ENCODE results near the gene NDUFAF5. TPM values are rescaled to one million over a fixed set of nuclear protein-coding genes. Genes with fewer than 3 reads are reported as not detected.

The NDUFAF5 gene
- total and polyA plus RNA-seq, 8 donors: 6.6 to 21.9 (median 9.9) TPM

GRCh38 chr20:13816757-13817156 lies 31.9 kb downstream of the NDUFAF5 start:
- Histone ChIP-seq H3K9me3 (no peaks in the 10 kb centered on the region), H3K36me3 (peaks cover 0 to 27% (median 10%) of the 10 kb centered on the region in 3 donors), H3K27me3 (no peaks in the 10 kb centered on the region), H3K4me3 (no peak overlapping the region), H3K27ac (no peak overlapping the region), H3K4me1 (peaks cover 0 to 4% (median 2%) of the 10 kb centered on the region in 3 donors)
- DNase-seq: no peak
- intact Hi-C loops (cut with DNase I): no loop called here
- no peak for TF ChIP-seq CTCF (IDR thresholded peaks at IDR 0.05)
- no peak for ATAC-seq
- 68 to 78% methylated on average over 3 of the region's 3 CpGs for WGBS, 2 donors
- no peak for FAIRE-seq

GRCh38 chr20:13817342-13817741 lies 32.5 kb downstream of the NDUFAF5 start:
- Histone ChIP-seq H3K4me1 (peaks cover 0 to 4% (median 2%) of the 10 kb centered on the region in 3 donors), H3K27me3 (no peaks in the 10 kb centered on the region), H3K27ac (no peak overlapping the region), H3K4me3 (no peak overlapping the region), H3K9me3 (no peaks in the 10 kb centered on the region), H3K36me3 (peaks cover 0 to 24% (median 5%) of the 10 kb centered on the region in 3 donors)
- intact Hi-C loops (cut with DNase I): no loop called here
- no peak for TF ChIP-seq CTCF (IDR thresholded peaks at IDR 0.05)
- FAIRE-seq (no peak), ATAC-seq (no peak), DNase-seq (no peak)

GRCh38 chr20:13819885-13820645 lies 35.2 kb downstream of the NDUFAF5 start:
- peaks cover 0 to 4% (median 2%) of the 10 kb centered on the region in 3 donors for H3K4me1 ChIP-seq
- no peaks in the 10 kb centered on the region for H3K9me3 ChIP-seq
- 17 to 18% methylated on average over 5 of the region's 5 CpGs for WGBS, 2 donors
- FAIRE-seq (no peak), DNase-seq (peak in 5 of 6 donors; percentile 36 to 57 (median 52)), ATAC-seq (peak; percentile 85 to 95 (median 92))
- H3K36me3 ChIP-seq: peaks cover 0 to 15% (median 0%) of the 10 kb centered on the region in 3 donors
- no peak overlapping the region for H3K4me3 ChIP-seq
- no peaks in the 10 kb centered on the region for H3K27me3 ChIP-seq
- intact Hi-C loops (cut with DNase I): no loop called here
- peak overlapping the region in 2 of 4 donors; percentile 23 to 46 for H3K27ac ChIP-seq
- TF ChIP-seq CTCF (IDR thresholded peaks at IDR 0.05): peak; percentile 34 to 74 (median 53)

GRCh38 chr20:13821876-13822275 lies 37.0 kb downstream of the NDUFAF5 start:
- Histone ChIP-seq H3K4me3 (no peak overlapping the region), H3K27me3 (no peaks in the 10 kb centered on the region), H3K9me3 (no peaks in the 10 kb centered on the region), H3K36me3 (peaks cover 0 to 10% (median 0%) of the 10 kb centered on the region in 3 donors), H3K4me1 (peaks cover 0 to 4% (median 2%) of the 10 kb centered on the region in 3 donors), H3K27ac (no peak overlapping the region)
- ATAC-seq (peak in 2 of 4 donors; percentile 9 to 27), DNase-seq (no peak), FAIRE-seq (no peak)
- 79 to 83% methylated on average over 7 of the region's 7 CpGs for WGBS, 2 donors
- no peak for TF ChIP-seq CTCF (IDR thresholded peaks at IDR 0.05)
- intact Hi-C loops (cut with DNase I): no loop called here

- intact Hi-C loops (cut with DNase I): no loop called here
- peaks cover 0 to 5% (median 0%) of the 10 kb centered on the region in 3 donors for H3K36me3 ChIP-seq
- H3K27me3 ChIP-seq: no peaks in the 10 kb centered on the region
- no peak for FAIRE-seq
- H3K9me3 ChIP-seq: no peaks in the 10 kb centered on the region
- no peak for TF ChIP-seq CTCF (IDR thresholded peaks at IDR 0.05)
- no peak for DNase-seq
- H3K4me1 ChIP-seq: peaks cover 0 to 4% (median 2%) of the 10 kb centered on the region in 3 donors
- no peak overlapping the region for H3K27ac ChIP-seq
- H3K4me3 ChIP-seq: no peak overlapping the region
- ATAC-seq: no peak
- WGBS, 2 donors: 54 to 59% methylated on average over 2 of the region's 2 CpGs
Observed at GRCh38 chr20:13822459-13822858, 37.6 kb downstream of the NDUFAF5 start.

Measured in pancreas (tissue), 10 donors.